Ectodermal cell (in vitro differentiated cells): Measurements from ENCODE around the gene CASP2.

ENCODE experiments used
- H3K27ac ChIP-seq: 2 replicates; pipeline ENCODE4 v1.7.0; 2013; ENCODE audit warnings: mild to moderate bottlenecking, low read depth, low read length; ENCODE audit not compliant: insufficient read depth, poor library complexity, severe bottlenecking
- H3K27me3 ChIP-seq: 2 replicates; pipeline ENCODE4 v1.7.0; 2013; ENCODE audit warnings: mild to moderate bottlenecking, low read length; ENCODE audit not compliant: insufficient read depth, control insufficient read depth, poor library complexity, severe bottlenecking
- H3K36me3 ChIP-seq: one replicate; pipeline ENCODE4 v1.7.0; 2013; ENCODE audit warnings: low read length; ENCODE audit not compliant: control insufficient read depth, insufficient read depth
- H3K4me1 ChIP-seq: one replicate; pipeline ENCODE4 v1.7.0; 2013; ENCODE audit warnings: low read length; ENCODE audit not compliant: control insufficient read depth, insufficient read depth
- H3K4me3 ChIP-seq: 2 replicates; pipeline ENCODE4 v1.7.0; 2013; ENCODE audit warnings: low read depth, low read length, control low read depth; ENCODE audit not compliant: insufficient read depth
- H3K9me3 ChIP-seq: 2 replicates; pipeline ENCODE4 v1.7.0; 2013; ENCODE audit warnings: mild to moderate bottlenecking, low read length, moderate library complexity; ENCODE audit not compliant: control insufficient read depth
- WGBS, 2 experiments: methylation state at CpG; one replicate each; pipeline ENCODE4 v1.1.7; 2013; ENCODE audit warnings: missing lambda C conversion rate in 2 of 2; 5-methylcytosine and 5-hydroxymethylcytosine counted together

Gene CASP2

DNA sequence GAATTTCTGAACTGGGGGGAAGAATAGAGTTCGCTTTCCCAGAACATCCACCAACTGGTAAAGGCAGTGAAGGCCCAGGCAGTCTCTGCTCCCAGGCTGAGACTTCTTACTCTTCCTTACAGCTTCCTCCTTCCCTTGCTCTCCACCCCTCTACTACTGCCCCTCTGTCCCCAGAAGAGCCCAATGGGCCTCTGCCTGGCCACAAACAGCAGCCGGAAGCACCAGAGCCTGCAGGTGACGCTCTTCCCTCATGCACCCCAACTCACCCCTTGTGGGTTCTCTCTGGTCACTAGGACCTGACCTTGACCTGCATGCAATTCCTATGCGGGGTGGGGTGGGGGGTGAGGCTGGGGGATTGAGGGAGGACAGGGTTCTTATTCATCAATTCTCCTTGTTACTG is 57.9 kb downstream of the CASP2 start:
- Histone ChIP-seq H3K4me3 (no peak overlapping the region), H3K27me3 (peaks cover 23% of the 10 kb centered on the region), H3K27ac (no peak overlapping the region), H3K9me3 (no peaks in the 10 kb centered on the region), H3K36me3 (no peaks in the 10 kb centered on the region), H3K4me1 (no peaks in the 10 kb centered on the region)
- 86 to 89% methylated on average over 4 of the region's 4 CpGs for WGBS, 2 experiments

DNA sequence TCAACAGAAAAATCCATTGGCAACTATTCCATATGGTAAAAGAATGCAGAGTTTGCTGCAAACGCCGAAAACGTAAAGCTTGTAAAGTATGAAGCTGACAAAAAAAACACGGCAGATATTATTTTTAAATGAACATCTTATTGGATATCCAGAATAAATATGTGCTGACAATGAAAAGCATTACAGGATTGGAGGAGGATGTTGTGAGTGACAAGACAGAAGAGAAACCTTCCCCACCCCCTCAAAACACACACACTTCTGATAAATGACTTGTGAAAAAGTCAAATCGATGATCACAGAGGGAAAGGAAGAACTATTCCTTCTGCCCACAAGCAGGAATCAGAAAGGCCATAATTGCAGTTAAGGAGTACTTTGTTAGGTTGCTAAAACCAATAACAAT is 59.8 kb downstream of the CASP2 start:
- Histone ChIP-seq H3K36me3 (no peaks in the 10 kb centered on the region), H3K27me3 (peaks cover 23% of the 10 kb centered on the region), H3K4me3 (no peak overlapping the region), H3K27ac (no peak overlapping the region), H3K9me3 (no peaks in the 10 kb centered on the region), H3K4me1 (peaks cover 11% of the 10 kb centered on the region)
- WGBS, 2 experiments = 67 to 76% methylated on average over 3 to 5 of the region's 5 CpGs

DNA sequence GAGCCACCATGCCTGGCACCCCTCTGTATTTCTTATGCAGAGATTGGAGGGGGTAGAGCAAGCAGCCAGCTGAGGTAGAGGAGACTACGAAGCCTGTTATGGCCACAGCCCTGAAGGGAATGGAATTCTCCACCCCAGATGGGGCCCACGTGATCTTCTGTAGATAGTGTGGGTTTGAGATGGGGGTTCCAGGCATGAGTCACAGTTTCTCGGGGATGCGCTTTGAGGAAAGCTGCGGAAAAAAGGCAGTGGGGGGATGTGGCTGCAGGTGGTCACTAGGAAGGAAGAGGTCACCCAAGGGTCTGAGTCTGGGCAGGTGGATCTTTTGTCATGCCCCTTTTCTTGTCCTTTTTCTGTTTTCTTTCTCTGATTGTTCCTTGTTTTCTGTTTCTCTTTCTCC is 62.9 kb downstream of the CASP2 start:
- H3K27me3 ChIP-seq = peaks cover 10% of the 10 kb centered on the region
- no peaks in the 10 kb centered on the region for H3K9me3 ChIP-seq
- H3K4me3 ChIP-seq = no peak overlapping the region
- H3K27ac ChIP-seq = no peak overlapping the region
- WGBS, 2 experiments = 84 to 85% methylated on average over 5 of the region's 5 CpGs
- H3K36me3 ChIP-seq = no peaks in the 10 kb centered on the region
- peaks cover 13% of the 10 kb centered on the region for H3K4me1 ChIP-seq

DNA sequence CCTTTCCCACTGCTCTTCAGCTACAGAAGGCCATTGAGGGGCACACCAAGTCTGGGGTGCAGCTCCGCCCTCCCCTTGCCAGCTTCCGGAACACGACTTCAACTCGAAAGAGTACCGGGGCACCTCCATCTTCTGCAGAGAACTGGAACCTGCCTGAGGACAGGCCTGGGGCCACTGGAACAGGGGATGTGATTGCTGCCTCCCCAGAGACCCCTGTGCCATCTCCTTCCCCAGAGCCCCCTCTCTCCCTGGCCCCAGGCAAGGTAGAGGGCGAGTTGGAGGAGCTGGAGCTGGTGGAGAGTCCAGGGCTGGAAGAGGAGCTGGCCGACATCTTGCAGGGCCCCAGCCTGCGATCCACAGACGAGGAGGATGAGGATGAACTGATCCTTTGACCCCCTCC is 63.4 kb downstream of the CASP2 start:
- H3K27ac ChIP-seq = no peak overlapping the region
- peaks cover 13% of the 10 kb centered on the region for H3K4me1 ChIP-seq
- H3K4me3 ChIP-seq = no peak overlapping the region
- H3K27me3 ChIP-seq = peaks cover 5% of the 10 kb centered on the region
- no peaks in the 10 kb centered on the region for H3K9me3 ChIP-seq
- no peaks in the 10 kb centered on the region for H3K36me3 ChIP-seq
- 94 to 95% methylated on average over 9 of the region's 9 CpGs for WGBS, 2 experiments

DNA sequence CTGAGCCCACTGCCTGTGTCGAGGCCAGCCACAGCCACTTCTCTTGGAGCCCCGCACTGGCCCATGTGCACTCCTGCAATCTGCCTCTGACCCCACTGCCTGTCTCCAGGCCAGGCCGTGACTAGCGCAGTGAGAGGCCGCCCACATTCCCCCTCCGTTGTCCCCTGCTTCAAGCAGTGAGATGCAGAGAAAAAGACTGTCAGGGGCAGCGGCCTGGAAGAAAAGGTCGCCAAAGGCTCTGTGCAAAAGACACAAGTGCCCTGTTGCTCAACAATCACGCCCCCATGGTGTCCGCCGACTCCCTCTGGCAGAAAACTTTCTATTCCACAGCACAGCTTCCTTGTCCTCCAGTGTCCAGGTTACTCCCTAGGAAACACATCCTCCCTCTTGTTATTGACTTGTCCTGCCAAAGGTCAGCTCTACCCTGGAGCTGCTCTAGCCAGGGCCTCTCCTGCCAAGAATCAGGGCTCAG is 64.4 kb downstream of the CASP2 start:
- H3K27ac ChIP-seq = peak overlapping the region; percentile 72
- no peaks in the 10 kb centered on the region for H3K9me3 ChIP-seq
- WGBS, 2 experiments = 37 to 43% methylated on average over 11 of the region's 11 CpGs

DNA sequence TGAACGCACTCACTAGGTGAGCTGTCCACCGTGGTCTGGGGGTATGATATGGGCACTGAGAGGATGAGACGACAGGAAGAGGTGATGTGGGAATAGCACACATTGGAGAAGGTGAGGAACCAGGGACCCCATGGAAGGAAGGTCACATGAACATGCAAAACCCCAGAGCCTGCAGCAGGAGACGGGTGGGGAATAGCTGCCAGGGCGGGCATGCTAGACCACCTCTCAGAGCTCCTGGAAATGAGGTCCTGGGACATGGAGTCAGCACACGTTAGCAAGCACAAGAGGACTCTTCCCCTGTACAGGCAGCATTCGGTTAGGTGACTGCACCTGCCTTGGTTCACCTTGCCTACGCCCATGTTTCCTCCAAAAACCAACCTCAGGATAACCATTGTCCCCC is 66.2 kb downstream of the CASP2 start:
- H3K4me1 ChIP-seq = peaks cover 13% of the 10 kb centered on the region
- no peak overlapping the region for H3K4me3 ChIP-seq
- 93 to 95% methylated on average over 8 of the region's 8 CpGs for WGBS, 2 experiments
- no peaks in the 10 kb centered on the region for H3K9me3 ChIP-seq
- no peaks in the 10 kb centered on the region for H3K36me3 ChIP-seq
- no peak overlapping the region for H3K27ac ChIP-seq
- H3K27me3 ChIP-seq = no peaks in the 10 kb centered on the region

More for the DNA sequence above, 64.4 kb downstream of the CASP2 start:
- H3K27me3 ChIP-seq = no peaks in the 10 kb centered on the region
- peaks cover 13% of the 10 kb centered on the region for H3K4me1 ChIP-seq
- no peaks in the 10 kb centered on the region for H3K36me3 ChIP-seq
- H3K4me3 ChIP-seq = no peak overlapping the region

DNA sequence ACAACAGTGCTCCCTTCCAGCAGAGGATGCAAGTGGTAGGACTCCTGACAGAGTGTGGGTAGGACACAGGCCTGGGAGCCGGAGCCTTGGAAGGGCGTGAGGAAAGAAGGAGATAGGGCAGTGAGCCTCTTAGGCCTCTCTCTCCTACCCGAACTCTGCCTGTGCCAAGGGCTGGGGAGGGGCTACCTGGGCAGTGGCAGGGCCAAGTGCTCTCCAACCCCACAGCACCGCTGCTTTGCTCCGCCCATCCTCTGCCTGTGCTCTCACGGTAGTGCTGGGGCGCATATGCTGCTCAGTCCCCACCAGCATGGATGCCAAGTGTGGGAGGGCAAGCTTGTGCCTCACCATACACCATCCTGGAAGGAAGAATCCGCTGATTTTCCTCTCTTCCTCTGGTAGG is 66.8 kb downstream of the CASP2 start:
- Histone ChIP-seq H3K9me3 (no peaks in the 10 kb centered on the region), H3K27me3 (no peaks in the 10 kb centered on the region), H3K36me3 (no peaks in the 10 kb centered on the region), H3K4me1 (peaks cover 13% of the 10 kb centered on the region), H3K27ac (no peak overlapping the region), H3K4me3 (no peak overlapping the region)
- WGBS, 2 experiments = 91% methylated on average over 8 of the region's 8 CpGs

DNA sequence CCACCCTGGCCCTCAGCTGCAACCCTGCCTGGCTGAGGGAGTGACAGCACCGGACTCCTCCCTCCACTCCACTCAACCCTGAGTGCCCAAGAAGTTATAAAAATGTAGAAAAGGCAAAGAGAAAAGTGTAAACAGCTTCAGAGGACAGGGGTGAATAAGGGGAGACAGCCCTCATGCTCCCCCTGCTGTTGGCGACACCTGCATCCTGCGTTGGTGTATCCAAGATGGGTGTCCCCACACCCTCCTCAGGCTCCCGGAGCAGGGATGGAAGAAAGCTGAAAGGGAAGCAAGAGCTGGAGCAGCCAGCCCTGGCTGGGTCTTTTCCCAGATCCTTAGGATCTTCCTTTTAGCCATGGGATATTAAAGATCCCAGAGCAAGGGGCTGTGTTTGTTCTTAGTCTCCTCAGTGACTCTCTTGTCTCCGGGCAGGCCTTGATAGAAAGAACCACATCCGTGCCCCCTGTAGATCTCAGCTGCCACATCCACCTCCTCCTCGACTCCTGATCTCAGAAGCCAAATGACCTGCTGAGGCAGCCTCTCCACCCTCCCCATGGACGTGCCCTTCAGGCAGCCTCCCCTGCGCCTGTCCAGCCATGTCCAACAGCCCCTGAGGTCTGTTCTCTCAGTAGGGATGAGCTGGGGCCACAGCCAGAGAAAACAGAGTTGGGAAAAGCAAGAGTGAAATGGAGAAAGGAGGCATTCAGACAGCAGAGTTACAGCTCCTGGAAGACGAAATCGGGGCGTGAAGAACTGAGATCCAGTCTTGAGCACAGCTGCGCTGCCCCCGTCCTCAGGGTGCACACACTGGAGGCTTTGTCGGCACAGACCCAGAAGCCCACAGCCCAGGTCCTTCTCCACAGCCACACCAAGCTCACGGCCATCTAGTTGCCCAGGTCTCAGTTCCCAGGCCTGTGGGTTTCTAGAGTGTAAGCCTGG is 67.6 kb downstream of the CASP2 start:
- Histone ChIP-seq H3K36me3 (no peaks in the 10 kb centered on the region), H3K9me3 (no peaks in the 10 kb centered on the region), H3K27me3 (no peaks in the 10 kb centered on the region), H3K4me3 (no peak overlapping the region), H3K4me1 (peaks cover 17% of the 10 kb centered on the region), H3K27ac (no peak overlapping the region)
- WGBS, 2 experiments = 89 to 92% methylated on average over 16 of the region's 16 CpGs

DNA sequence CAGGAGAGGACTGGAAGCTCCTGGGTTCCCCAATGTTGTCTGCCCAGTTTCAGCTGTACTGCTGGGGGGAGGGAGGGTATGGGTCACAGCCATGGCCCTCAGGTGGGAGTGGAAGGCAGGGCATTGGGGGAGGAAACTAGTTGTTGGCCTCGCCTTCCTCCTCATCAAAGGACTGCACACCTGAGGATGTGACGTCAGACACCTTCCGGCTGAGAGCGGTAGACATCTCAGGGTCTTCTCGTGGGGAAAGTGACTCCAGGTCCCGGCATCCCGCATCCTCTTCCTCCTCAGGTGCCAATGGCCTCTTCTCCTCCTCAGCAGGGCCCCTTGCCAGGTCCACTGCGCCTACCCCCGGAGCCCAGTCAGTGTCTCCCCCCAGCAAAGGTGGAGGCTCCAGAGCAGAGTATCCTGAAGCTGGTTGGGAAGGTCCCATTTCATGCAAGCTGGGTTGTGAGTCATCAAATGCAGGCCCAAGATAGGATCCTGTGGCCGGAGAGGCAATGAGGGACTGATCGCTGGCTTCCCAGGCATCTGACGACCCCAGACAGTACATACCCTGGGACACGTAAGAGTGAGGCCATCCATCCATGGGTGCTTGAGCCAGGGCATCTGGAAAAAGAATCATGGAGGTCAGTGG is 68.4 kb downstream of the CASP2 start:
- Histone ChIP-seq H3K9me3 (no peaks in the 10 kb centered on the region), H3K36me3 (no peaks in the 10 kb centered on the region), H3K4me1 (peaks cover 24% of the 10 kb centered on the region), H3K27me3 (no peaks in the 10 kb centered on the region), H3K4me3 (no peak overlapping the region), H3K27ac (no peak overlapping the region)
- 91 to 98% methylated on average over 13 of the region's 13 CpGs for WGBS, 2 experiments
